GM19351 (cell line): ENCODE measurements around the gene CDC42BPB.

ENCODE experiments used
- ATAC-seq: cut with Tn5 transposase; IDR thresholded peaks from one replicate; pipeline ENCODE4 v1.9.1; 2021; ENCODE audit warnings: mild to moderate bottlenecking, moderate library complexity; ENCODE audit not compliant: unreplicated experiment

Gene CDC42BPB

DNA sequence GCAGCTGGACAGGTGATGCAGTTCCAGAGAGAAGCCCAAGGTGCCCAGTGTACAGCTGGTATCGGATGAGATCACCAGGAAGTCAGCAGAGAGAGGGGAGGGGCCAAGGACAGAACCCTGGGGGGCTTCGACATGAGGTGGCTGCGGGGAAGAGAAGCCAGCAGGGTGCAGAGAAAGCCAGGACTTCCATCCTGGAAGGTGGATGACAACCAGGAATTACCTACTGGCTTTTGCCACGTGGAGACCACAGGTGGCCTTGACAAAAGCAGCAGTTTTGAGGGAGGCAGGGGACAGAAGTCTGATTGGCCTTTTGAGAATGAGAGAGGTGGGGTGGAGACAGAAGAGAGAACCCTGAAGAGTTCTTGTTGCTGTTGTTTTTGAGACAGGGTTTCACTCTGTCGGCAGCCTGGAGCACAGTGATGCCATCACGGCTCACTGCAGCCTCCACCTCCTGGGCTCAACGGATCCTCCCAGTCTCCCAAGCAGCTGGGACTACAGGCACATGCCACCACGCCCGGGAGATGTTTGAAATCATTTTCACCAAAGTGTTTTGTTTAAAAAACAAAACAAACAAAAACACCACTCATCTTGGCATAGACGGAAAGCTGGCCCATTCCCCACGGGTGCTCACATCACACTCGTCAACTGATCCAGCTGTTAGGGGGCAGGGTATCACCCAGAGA, 35.2 kb downstream of the CDC42BPB start:
- no peak for ATAC-seq

DNA sequence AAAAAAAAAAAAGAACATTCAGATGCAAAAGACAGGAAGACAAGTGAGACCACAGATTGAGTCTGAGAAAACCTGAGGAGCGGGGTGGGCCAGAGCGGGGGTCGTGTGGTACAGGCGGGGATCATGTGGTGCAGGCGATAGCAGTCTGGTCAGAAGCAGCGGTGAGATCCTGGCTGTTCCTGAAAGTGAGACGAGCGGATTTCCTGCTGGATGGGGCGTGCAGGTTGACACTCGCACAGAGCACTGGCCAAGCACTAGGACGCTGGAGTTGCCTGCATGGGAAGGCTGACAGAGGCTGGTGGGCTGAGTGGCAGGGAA, 35.7 kb downstream of the CDC42BPB start:
- no peak for ATAC-seq

DNA sequence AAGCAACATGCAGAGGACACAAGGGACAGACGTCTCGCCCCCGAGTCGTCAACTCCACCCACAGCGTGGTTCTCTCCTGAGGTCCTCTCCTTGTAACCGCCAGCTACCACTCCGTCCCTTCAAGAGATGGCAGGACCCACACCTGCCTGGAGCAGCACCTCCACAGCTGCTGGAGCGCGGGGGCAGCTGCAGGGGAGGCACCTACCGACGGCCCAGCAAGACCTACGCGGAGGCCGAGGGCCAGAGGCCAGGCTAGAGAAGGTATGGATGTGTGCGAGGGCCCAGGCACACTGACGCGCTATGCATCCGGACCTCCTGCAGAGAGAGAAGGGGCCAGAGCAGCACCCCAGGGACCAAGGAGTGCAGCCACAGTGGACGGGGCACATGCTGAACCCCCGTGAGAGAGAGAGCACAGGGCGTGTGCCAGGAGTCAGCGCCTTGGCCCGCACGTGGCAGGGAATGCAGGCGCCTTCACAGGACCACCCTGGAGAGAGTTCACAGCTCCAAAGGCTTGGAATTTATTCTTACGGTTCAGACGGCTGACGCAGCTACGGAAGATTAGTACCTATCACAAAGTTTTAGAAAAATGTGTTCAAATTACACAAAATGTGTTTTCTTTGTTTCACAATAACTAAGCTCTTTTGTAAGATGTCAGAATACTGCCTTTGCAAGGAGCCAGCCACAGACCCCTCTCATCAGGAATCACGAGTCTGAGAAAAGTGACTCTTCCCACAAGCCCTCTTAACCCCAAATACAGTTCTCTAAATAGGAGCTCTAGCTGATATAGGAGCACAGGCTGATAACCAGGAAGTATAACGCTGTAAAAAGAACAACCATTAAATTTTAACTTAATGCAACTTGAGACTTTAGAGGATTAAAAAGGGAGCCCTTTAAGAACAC, 36.8 kb downstream of the CDC42BPB start:
- ATAC-seq = no peak

DNA sequence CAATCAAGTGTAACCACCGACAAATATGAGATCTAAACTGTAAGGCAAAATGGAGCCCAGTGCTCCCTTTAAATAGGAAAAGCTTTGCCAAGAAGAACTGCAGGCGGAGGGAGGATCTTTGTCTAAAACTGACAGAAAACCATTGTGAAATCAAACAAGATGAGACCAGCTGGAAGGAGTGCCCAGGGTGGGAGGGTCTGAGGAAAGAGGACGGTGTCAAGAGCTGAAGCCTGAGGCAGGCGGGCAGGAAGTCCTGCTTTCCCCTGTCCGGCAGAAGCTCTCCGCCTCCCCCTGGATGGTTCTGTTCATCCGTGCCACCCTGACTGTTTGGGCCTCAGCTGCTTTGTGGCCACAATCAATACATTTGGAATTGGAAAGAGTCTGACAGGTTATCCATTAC, 37.5 kb downstream of the CDC42BPB start:
- ATAC-seq = no peak

DNA sequence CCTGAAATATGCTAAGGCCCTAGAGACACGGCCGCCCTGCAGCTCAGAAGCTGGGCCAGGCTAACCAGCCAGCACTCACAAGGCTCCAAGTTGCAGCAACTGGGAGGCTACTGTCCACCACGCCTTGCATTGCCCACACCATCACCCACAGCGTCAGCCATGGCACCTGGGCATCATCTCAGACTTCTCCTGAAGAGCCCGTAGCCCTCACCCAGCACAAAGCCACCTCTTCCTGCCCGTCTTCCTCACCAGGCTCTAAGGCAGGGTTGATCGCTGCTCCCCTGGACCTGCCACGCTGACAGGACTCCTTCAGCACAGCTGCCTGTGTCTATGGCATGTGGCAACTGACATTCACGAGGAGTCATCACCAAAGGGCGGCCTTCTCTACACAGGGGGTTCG, 38.1 kb downstream of the CDC42BPB start:
- no peak for ATAC-seq

DNA sequence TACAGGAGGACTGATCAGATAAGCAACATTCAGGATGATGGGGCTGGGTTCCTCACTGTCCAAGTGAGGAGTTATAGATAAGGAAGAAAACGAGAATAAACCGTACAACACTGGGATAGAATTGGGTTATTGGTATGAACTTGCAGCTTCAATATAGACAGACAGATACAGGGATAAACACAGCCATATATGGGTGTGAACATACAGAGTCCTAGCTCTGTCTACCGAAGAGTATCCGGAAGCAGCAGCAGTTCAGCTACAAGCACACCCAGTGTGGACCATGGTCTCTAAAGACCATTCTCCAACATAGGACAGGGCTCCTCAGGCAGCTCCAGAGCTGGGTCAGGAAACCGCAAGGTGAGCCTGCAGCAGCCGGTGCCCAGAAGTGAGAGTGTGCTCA, 40.8 kb downstream of the CDC42BPB start:
- no peak for ATAC-seq

DNA sequence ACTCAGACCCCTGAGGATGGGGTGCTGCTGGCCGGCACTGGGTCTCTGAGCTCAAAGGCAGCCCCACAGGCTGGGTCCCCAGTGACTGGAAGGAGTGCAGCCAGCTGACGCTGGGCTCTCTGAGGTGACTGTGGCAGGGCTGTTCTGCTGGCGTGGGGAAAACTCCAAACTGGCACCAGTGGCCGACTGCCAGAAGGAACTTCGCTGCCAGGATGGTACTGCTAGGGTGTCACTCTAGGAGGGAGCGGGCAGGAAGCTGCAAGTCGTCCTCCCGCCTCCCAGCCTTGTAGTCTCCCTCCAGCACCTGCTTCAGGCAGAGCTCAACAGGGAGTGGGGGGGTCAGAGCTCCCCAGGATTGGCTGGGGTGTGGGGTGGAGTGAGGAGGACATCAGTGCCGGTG, 41.3 kb downstream of the CDC42BPB start:
- no peak for ATAC-seq

DNA sequence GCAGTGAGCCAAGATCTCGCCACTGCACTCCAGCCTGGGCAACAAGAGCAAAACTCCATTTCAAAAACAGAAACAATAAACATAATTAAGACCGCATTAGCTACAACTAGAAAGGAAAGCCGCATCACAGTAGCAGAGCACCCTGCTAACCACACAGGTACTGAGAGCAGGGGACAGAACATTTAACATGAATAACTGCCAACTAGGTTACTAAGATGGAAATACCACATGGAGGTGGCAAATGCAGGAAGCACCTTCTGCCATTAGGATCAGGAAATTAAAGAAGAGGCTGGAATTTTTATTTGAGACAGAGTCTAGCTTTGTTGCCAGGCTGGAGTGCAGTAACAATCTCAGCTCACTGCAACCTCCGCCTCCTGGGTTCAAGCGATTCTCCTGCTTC, 41.9 kb downstream of the CDC42BPB start:
- no peak for ATAC-seq

DNA sequence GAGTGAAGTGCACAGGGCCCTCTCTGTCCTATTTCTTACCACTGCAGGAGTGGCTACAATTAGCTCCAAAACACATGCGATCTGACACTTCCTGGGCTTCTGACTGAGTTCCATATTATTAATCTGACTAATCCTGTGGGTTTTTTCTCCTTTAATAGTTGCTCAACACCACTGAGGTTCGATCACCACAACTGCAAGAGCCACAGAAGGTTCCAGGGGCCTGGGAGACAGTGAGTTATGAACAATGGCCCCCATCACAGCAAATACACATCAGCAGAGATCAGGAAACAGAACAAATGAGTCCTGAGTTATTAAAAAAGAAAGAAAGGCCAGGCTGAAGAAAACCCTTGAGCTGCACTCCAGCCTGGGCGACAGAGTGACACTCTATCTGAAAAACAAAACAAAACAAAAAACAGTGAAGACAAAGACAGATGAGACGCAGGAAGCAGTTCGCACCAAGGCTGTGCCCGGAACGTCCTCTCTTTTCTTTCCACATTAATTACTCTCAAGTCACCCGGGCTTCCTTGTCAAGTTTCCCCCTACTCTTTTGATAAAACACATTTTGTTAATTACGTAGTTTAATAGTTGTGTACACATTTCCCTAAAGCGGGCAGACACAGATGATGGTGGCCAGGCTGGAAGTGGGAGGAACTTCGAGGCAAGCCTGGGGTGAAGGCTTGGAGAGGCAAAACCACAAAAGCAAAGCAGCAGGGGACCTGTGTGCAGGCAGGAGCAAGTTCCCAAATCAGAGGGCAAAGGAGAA, 42.7 kb downstream of the CDC42BPB start:
- ATAC-seq = no peak

DNA sequence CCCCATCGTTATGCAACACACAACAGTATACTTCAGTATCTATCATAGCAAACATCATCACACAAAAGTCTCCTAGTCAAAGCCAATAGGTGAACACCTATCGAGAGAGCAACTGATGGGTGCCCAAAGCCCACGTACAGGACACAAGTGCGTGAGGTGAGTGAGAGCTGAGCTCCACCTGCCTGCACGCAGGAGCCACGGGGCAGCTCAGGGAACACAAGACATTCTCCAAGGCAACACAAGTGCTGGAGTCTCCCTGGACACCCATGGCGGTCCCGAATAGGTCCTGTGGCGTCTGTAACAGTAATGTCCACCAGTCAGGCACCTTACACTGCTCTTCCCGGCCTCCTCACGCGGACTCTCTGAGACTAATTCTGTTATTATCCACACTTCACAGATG, 44.3 kb downstream of the CDC42BPB start:
- no peak for ATAC-seq

DNA sequence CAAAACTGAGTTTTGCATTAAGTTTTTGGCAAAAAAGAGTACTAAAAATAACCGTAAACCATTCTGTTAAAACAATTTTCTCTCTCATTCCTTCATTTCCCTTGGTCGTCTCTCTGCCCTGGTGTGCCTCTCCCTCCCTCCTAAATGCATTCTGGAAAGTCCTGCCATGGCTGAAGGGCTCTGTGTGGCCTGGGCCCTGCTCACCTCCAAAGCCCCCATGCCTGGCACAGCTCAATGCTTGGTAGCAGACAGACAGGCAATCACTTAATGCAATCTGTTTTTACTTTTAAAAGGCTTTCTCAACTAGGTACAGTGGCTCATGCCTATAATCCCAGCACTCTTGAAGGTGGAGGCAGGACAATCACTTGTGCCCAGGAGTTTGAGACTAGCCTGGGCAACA, 47.8 kb downstream of the CDC42BPB start:
- ATAC-seq = no peak

DNA sequence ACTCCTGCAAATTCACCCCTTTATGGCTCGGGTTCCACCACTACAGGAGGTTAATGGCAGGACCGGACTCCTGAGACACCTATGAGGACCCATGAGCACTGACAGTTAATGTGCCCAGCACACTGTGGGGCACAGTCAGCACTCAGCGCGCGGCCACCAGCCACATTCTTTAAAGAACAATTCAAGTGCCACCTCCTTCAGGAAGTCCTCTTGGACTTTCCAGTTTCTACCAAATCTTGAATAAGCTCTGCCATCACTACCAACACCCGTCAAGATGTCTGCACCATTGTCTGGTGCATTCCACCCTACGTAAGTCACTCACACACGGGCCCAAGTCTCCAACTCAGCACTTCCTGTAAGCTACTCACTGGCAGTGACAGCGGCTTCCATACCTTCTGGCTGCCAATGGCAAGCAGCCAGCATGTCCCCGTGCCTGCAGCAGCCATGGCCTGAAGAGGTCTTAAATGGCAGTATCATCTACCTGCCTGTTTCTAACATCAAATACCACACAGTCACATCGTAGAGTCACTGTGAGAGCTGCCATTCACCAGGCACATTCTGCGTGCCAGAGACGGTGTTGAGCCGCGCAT, 48.5 kb downstream of the CDC42BPB start:
- ATAC-seq = no peak

DNA sequence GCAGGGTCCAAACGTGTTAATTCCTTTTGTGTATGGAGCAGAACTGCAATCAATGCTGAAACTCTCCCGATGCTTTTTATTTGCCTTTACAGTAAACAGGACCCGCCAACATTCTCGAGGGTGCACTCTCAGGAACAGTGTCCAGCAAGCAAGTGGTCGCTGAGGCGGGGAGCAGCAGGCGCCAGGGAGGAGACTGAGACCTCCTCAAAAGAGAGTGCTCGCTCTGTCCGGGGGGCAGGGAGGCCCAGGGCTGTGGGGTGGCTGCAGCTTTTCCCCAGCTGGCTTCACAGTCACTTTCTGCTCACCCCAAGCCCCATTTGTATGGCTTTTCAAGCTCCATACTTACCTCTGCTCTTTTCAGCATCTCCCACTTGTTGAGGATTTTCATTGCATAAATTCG, 49.2 kb downstream of the CDC42BPB start:
- no peak for ATAC-seq

DNA sequence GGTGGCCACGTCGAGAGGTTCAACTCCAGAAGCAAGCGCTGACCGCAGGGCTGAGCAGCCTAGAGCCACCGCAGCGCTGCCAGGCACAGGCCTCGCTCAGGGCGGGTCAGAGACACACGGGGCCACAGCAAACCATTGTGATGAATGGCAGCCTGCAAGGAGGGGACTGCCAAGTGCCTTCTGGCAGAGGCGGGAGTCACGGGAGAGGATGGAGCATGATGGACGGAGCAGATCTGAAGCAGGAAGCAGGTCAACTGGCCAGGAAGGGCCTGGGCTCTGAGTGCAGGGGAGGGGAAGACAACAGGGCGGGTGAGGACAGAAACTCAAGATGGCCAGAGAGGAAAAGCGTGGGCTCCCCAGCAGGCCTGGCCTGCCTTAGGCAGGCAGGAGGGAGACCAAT, 49.8 kb downstream of the CDC42BPB start:
- ATAC-seq = no peak

DNA sequence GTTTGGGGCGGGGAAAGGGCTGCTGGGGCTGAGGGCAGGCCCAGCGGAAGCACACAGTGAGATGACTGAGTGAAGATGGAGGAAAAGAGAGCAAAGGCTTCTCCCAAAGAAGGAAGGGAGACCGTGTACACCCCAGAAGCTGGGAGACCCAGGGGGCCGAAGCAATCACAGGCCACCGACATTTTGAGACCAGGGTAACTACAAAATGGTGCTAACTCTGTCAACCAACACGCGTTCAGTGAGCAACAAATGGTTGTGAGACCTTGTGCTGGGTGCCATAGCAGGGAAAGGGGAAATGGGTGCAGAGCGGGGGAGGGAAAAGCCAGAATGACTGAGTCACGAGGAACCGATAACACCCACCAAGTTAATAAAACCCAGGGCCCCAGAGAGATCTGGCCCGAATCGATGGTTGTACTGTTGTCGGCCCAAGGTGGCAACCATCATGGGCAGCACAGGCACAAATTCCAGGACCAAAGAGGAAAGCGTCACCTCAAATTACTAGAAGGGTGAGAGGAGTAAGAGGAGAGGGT, 50.3 kb downstream of the CDC42BPB start:
- no peak for ATAC-seq

DNA sequence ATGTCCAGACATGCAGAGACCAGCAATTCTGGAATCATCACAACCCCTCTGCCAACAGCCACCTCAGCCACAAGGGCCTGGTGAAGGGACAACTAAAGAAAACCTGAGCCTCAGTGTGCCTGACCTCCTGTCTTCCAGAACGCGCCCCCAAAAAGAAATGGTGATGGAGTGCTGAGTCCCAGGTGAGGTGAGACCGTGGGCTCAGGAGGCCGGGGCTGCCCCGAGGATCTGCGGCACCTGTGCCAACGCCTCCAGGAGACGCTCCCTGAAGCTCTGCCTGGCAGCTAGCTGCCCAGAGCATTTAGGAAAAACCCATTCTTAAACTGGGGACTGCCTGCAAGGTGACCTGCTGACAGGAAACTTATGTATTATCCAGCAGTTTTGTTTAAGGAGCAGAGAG, 51.2 kb downstream of the CDC42BPB start:
- no peak for ATAC-seq

DNA sequence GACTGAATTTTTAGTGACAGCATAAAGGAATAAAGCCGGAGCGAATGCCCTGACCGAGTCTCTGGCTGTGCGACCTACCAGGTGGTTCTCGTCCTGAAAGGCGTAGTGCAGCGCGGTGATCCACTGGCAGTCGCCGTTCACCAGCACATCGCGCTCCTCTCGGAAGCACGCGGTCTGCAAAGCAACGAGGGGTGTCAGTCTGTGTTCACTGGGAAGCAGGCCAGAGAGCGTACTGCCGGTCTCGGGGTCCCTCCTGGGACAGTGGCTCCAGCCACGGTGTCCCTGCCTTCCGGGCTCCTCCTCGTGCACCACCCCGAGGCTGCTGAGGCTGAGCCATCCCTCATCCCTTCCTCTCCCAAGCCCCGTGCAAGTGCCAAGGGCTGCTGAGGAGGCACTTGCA, 53.5 kb downstream of the CDC42BPB start:
- no peak for ATAC-seq

DNA sequence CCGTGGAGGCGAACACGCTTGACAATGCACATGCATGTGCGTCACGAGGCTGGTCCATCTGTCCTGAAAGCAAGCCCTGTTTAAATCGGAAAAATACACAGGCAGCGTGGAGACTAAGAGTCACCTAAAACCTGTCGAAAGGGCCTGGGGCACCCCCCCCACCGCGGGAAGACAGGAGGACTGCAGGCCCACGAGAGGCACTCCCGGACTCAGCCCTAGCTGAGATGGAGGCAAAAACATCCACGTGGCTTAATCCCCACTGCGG, 54.1 kb downstream of the CDC42BPB start:
- no peak for ATAC-seq

DNA sequence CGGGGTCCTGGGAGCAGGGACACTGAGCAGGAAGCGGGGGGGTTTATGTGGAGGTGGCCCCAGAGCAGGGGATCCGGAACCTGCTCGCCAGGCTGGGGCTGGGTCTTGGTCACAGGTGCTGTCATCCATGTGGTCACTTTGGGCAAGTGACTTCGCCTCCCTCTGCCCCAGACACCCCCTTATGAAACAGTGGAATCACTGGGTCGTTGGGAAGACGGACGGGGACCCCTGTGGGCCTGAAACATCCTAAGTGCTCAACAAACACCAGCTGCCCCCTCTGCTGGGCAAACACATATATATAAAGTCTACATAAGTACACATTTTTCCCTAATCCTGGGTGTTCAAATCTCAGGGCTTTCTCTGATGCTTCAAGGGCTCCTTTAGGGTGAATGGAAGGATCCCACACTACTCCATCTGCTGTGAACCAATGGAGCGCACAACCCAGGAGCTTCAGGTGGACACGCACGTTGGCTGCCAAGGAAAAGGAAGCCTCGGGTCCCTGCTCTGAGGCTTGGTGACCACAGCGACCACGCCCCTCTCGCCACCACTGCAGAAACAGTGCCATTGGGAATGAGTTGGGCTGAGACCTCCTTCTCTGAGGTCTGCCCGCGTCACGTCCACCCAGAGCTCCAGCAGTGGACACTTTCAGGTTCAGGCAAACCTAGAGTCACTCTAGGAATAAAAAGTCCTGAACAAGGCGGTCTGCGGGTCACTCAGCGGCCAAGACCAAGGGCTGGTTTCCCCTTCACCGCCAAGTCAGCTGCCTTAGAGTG, 54.6 kb downstream of the CDC42BPB start:
- ATAC-seq = no peak

DNA sequence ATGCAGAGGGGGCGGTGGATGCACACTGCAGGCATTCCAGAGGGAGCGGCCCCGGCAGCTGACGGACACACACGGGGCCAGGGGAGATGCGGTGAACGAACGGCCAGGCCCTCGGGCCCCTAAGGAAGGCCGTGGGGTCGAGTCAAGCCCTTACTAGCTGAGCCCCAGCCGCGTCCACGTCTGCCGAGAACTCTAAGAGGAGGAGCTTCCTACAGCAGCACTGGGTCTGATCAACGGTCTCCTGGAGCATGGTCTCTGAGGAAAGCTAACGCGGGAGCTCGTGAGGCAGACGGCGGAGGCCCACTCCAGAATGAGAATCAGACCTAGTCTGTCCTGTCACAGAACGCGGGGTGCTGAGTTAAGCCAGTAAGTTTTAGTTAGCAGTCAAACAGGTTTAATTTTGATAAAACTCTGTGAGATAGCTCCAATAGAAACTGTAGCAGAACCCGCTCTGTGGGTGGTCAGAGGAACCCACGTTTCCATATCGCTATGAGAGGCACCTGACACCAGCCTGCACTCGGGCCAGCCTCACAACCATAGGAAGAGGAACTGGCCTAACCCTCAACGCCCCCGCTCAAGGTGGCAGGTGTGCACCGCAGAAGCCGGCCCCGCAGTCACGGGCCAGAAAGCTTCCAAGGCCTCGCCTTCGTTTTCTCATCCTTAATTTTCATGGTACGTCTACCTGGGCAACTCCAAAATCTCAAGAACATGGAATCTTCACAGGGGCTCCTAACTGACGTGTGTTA, 55.5 kb downstream of the CDC42BPB start:
- peak; percentile 73 for ATAC-seq
